Esophagus muscularis mucosa (tissue), 4 donors: ENCODE measurements around the gene XYLT1. TPM values are rescaled to one million over a fixed set of nuclear protein-coding genes. Genes with fewer than 3 reads are reported as not detected.

Source experiments
- DNase-seq: peaks from one replicate; pipeline ENCODE4 v3.0.0-alpha.2; 2017; ENCODE audit errors: extremely low spot score
- H3K27ac ChIP-seq, 4 donors: fragments of 200-600 bp; sonication (generic); replicated peaks in 1 of 4; 1 replicate in 3 of 4; 2 replicates in 1 of 4; pipeline ENCODE4 v1.5.1; 2016 to 2019; ENCODE audit warnings: mild to moderate bottlenecking in 1 of 4
- H3K27me3 ChIP-seq, 4 donors: fragments of 200-600 bp; sonication (generic); one replicate each; pipeline versions ENCODE4 v1.5.1 to v1.6.0; 2016 to 2019
- H3K36me3 ChIP-seq, 4 donors: fragments of 200-600 bp; sonication (generic); one replicate each; pipeline ENCODE4 v1.5.1; 2016 to 2019
- H3K4me1 ChIP-seq, 4 donors: fragments of 200-600 bp; sonication (generic); one replicate each; pipeline ENCODE4 v1.5.1; 2016 to 2019
- H3K4me3 ChIP-seq, 4 donors: fragments of 200-600 bp; sonication (generic); 1 replicate in 2 of 4; 2 replicates in 2 of 4; pipeline ENCODE4 v1.5.1; 2016 to 2019; ENCODE audit warnings: mild to moderate bottlenecking in 4 of 4, moderate library complexity in 1 of 4
- H3K9me3 ChIP-seq, 4 donors: fragments of 200-600 bp; sonication (generic); 1 replicate in 3 of 4; 2 replicates in 1 of 4; pipeline ENCODE4 v1.5.1; 2016 to 2019
- CTCF ChIP-seq, 3 experiments: fragments of 200-600 bp in 2 of 3; fragments of 450-650 bp in 1 of 3; sonication (generic) in 2 of 3; IDR thresholded peaks; one replicate each; pipeline ENCODE4 v1.5.1; 2017 to 2019; ENCODE audit warnings: antibody characterized with exemption in 3 of 3, mild to moderate bottlenecking in 2 of 3, moderate library complexity in 1 of 3
- EP300 ChIP-seq: sonication (generic); formaldehyde crosslinking; IDR thresholded peaks from one replicate; pipeline ENCODE4 v1.6.1; 2017; ENCODE audit warnings: antibody characterized with exemption
- POLR2A ChIP-seq: fragments of 450-650 bp; IDR thresholded peaks from one replicate; pipeline ENCODE4 v1.6.1; 2017; ENCODE audit warnings: antibody characterized with exemption, moderate library complexity, mild to moderate bottlenecking, low read depth
- POLR2AphosphoS5 ChIP-seq, 2 donors: sonication (generic); formaldehyde crosslinking; IDR thresholded peaks; one replicate each; pipeline ENCODE4 v1.6.1; 2017; ENCODE audit warnings: antibody characterized with exemption in 2 of 2
- WGBS: methylation state at CpG from one replicate; pipeline ENCODE4 v1.1.5; 2018; 5-methylcytosine and 5-hydroxymethylcytosine counted together
- intact Hi-C: fragments of 100-400 bp; cut with DNase I; formaldehyde crosslinking; loops from one replicate; pipeline ENCODE4 v1.15.1; 2023
- total RNA-seq, 4 donors: library from RNA; depleted of rRNA; stranded (reverse); fragments of >200 nt; gene quantifications; one replicate each; pipeline versions ENCODE4 v1.1.0 to v1.2.1, GENCODE V29; 2016

The XYLT1 gene
- total RNA-seq, 4 donors from 2014 or later = 25.2 to 57.1 (median 33.5) TPM

GRCh38 chr16:17444658-17445057 lies 26.1 kb downstream of the XYLT1 start:
- peaks cover 0 to 13% (median 2%) of the 10 kb centered on the region in 4 donors for H3K36me3 ChIP-seq
- TF ChIP-seq POLR2AphosphoS5 (IDR thresholded peaks at IDR 0.05) (no peak), POLR2A (no peak), EP300 (no peak), CTCF (IDR thresholded peaks at IDR 0.05) (no peak)
- WGBS = 95% methylated on average over 1 of the region's 1 CpG
- no peak for DNase-seq
- no peaks in the 10 kb centered on the region for H3K27me3 ChIP-seq
- H3K9me3 ChIP-seq = no peaks in the 10 kb centered on the region
- no peak overlapping the region for H3K4me3 ChIP-seq
- intact Hi-C loops = no loop called here
- peaks cover 15 to 27% (median 22%) of the 10 kb centered on the region in 4 donors for H3K4me1 ChIP-seq
- no peak overlapping the region for H3K27ac ChIP-seq

- TF ChIP-seq EP300 = no peak
- no peak for TF ChIP-seq POLR2AphosphoS5 (IDR thresholded peaks at IDR 0.05)
- no peak for TF ChIP-seq CTCF (IDR thresholded peaks at IDR 0.05)
- TF ChIP-seq POLR2A = no peak
- Histone ChIP-seq H3K27me3 (no peaks in the 10 kb centered on the region), H3K4me1 (peaks cover 6 to 23% (median 18%) of the 10 kb centered on the region in 4 donors), H3K9me3 (no peaks in the 10 kb centered on the region), H3K36me3 (peaks cover 0 to under 1% (median 0%) of the 10 kb centered on the region in 4 donors), H3K4me3 (no peak overlapping the region), H3K27ac (no peak overlapping the region)
- intact Hi-C loops = no loop called here
- WGBS = 89% methylated on average over 4 of the region's 4 CpGs
- DNase-seq = no peak
Measured at GRCh38 chr16:17440131-17440530, 30.6 kb downstream of the XYLT1 start.

DNA sequence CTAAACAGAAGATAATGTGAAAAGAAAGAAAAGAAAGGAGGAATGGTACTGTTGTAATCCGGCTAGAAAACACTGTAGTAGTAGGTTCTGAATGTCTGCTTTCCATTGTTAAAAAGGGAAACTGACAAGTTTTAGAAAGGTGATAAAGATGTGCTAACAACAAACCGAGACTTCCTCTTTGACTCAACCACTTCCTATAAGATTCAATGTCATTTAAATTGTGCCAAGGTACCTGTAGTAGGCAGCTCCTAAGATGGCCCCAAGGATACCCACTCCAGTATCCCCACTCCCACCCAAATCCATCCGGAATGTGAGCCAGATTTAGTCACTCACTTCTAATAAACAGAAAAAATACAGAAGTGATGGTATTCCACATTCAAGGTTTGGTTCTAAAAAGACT lies 31.2 kb downstream of the XYLT1 start:
- intact Hi-C loops = no loop called here
- H3K27me3 ChIP-seq = no peaks in the 10 kb centered on the region
- no peak overlapping the region for H3K4me3 ChIP-seq
- no peak for DNase-seq
- H3K9me3 ChIP-seq = no peaks in the 10 kb centered on the region
- TF ChIP-seq EP300 = no peak
- TF ChIP-seq POLR2A = no peak
- TF ChIP-seq CTCF (IDR thresholded peaks at IDR 0.05) = no peak
- no peak for TF ChIP-seq POLR2AphosphoS5 (IDR thresholded peaks at IDR 0.05)
- H3K4me1 ChIP-seq = peaks cover 6 to 28% (median 20%) of the 10 kb centered on the region in 4 donors
- WGBS = 83% methylated on average over 3 of the region's 3 CpGs
- H3K27ac ChIP-seq = no peak overlapping the region
- no peaks in the 10 kb centered on the region for H3K36me3 ChIP-seq

DNA sequence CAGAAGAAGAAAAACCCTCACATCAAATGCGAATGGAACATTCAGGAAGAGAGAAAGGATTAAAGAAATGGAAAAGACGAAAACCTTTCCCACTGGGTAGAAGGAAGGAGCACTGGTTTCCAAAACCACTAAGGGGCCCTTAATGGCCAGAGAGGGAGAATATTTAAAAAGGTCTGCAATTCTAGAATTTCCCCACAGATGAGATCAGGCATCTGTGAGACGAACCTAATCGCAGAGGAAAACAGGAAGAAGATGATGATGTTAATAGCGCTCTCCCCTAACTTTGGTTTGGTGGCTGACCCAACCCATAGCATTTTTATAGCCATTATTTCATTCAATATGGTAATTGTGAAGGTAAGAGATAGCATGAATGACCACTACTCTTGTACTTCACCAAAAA lies 32.8 kb downstream of the XYLT1 start:
- H3K27ac ChIP-seq = no peak overlapping the region
- H3K9me3 ChIP-seq = no peaks in the 10 kb centered on the region
- no peaks in the 10 kb centered on the region for H3K27me3 ChIP-seq
- no peak overlapping the region for H3K4me3 ChIP-seq
- peaks cover 6 to 42% (median 32%) of the 10 kb centered on the region in 4 donors for H3K4me1 ChIP-seq
- H3K36me3 ChIP-seq = no peaks in the 10 kb centered on the region
- no peak for DNase-seq
- TF ChIP-seq POLR2A (no peak), EP300 (no peak), CTCF (IDR thresholded peaks at IDR 0.05) (no peak)
- WGBS = 87% methylated on average over 5 of the region's 5 CpGs
- intact Hi-C loops = no loop called here

GRCh38 chr16:17437127-17437720 lies 33.5 kb downstream of the XYLT1 start:
- no peak overlapping the region for H3K4me3 ChIP-seq
- WGBS = 61% methylated on average over 13 of the region's 13 CpGs
- H3K27ac ChIP-seq = no peak overlapping the region
- no peaks in the 10 kb centered on the region for H3K36me3 ChIP-seq
- peaks cover 6 to 45% (median 36%) of the 10 kb centered on the region in 4 donors for H3K4me1 ChIP-seq
- H3K9me3 ChIP-seq = no peaks in the 10 kb centered on the region
- H3K27me3 ChIP-seq = no peaks in the 10 kb centered on the region
- intact Hi-C loops = no loop called here
- no peak for DNase-seq
- TF ChIP-seq CTCF (IDR thresholded peaks at IDR 0.05) (no peak), POLR2AphosphoS5 (IDR thresholded peaks at IDR 0.05) (no peak), EP300 (no peak), POLR2A (no peak)
